ENCODE results near the gene MKI67.

The MKI67 gene

GRCh38 chr10:128081720-128082119 is 44.5 kb downstream of the MKI67 start:
- H3K27me3 ChIP-seq (replicated peaks; ENCODE audit: insufficient read depth, low read length), result no peaks in the 10 kb centered on the region
- H3K4me3 ChIP-seq (ENCODE audit: low read length), result no peak overlapping the region
- no peak overlapping the region for H2AFZ ChIP-seq (ENCODE audit: low read length)
- no peaks in the 10 kb centered on the region for H3K79me2 ChIP-seq (ENCODE audit: low read length)
- TF ChIP-seq CTCF (IDR thresholded peaks at IDR 0.05; ENCODE audit: low read length) (no peak), EZH2phosphoT487 (IDR thresholded peaks at IDR 0.05; ENCODE audit: low read length) (no peak), EZH2 (optimal IDR thresholded peaks at IDR 0.05; ENCODE audit: low read depth, low read length) (no peak)
- no peak overlapping the region for H3K4me2 ChIP-seq (ENCODE audit: low read depth, low read length)
- H3K36me3 ChIP-seq (replicated peaks; ENCODE audit: insufficient read depth, low read length), result no peaks in the 10 kb centered on the region
- peak overlapping the region; percentile 4; the same call in 1 of the 2 replicates for H3K9ac ChIP-seq (ENCODE audit: low read length)
- no peaks in the 10 kb centered on the region for H3K9me3 ChIP-seq (replicated peaks; ENCODE audit: insufficient read depth, low read length)
- peaks cover 38% of the 10 kb centered on the region for H3F3A ChIP-seq (ENCODE audit: insufficient read depth, low read length)
- no peaks in the 10 kb centered on the region for H4K20me1 ChIP-seq (ENCODE audit: insufficient read depth, low read length)
- peaks cover 52% of the 10 kb centered on the region for H3K4me1 ChIP-seq (ENCODE audit: low read length)
- H3K9me2 ChIP-seq (replicated peaks; ENCODE audit: insufficient read depth, low read length), result no peaks in the 10 kb centered on the region
- H3K27ac ChIP-seq (ENCODE audit: low read length), result peak overlapping the region; percentile 89
- DNase-seq, result no peak

GRCh38 chr10:128081222-128081621 is 45.0 kb downstream of the MKI67 start:
- Histone ChIP-seq H3K4me1 (ENCODE audit: low read length) (peaks cover 52% of the 10 kb centered on the region), H3K4me3 (ENCODE audit: low read length) (no peak overlapping the region), H3K79me2 (ENCODE audit: low read length) (no peaks in the 10 kb centered on the region), H3K9me2 (replicated peaks; ENCODE audit: insufficient read depth, low read length) (no peaks in the 10 kb centered on the region), H3K9me3 (replicated peaks; ENCODE audit: insufficient read depth, low read length) (no peaks in the 10 kb centered on the region), H3K4me2 (ENCODE audit: low read depth, low read length) (0 out of 2 replicates have a peak overlapping the region, but pooled peaks have one; percentile 1), H3K36me3 (replicated peaks; ENCODE audit: insufficient read depth, low read length) (no peaks in the 10 kb centered on the region), H3K27ac (ENCODE audit: low read length) (peak overlapping the region; percentile 89), H3F3A (ENCODE audit: insufficient read depth, low read length) (peaks cover 38% of the 10 kb centered on the region), H3K9ac (ENCODE audit: low read length) (no peak overlapping the region; the same call in 1 of the 2 replicates), H3K27me3 (replicated peaks; ENCODE audit: insufficient read depth, low read length) (no peaks in the 10 kb centered on the region), H2AFZ (ENCODE audit: low read length) (no peak overlapping the region), H4K20me1 (ENCODE audit: insufficient read depth, low read length) (no peaks in the 10 kb centered on the region)
- no peak for DNase-seq
- TF ChIP-seq EZH2 (optimal IDR thresholded peaks at IDR 0.05; ENCODE audit: low read depth, low read length) (no peak), EZH2phosphoT487 (IDR thresholded peaks at IDR 0.05; ENCODE audit: low read length) (no peak), CTCF (IDR thresholded peaks at IDR 0.05; ENCODE audit: low read length) (no peak)

- H3K36me3 ChIP-seq (replicated peaks; ENCODE audit: insufficient read depth, low read length), result no peaks in the 10 kb centered on the region
- DNase-seq, result peak; percentile 80
- peak overlapping the region; percentile 89 for H3K27ac ChIP-seq (ENCODE audit: low read length)
- peaks cover 38% of the 10 kb centered on the region for H3F3A ChIP-seq (ENCODE audit: insufficient read depth, low read length)
- peaks cover 52% of the 10 kb centered on the region for H3K4me1 ChIP-seq (ENCODE audit: low read length)
- H3K4me3 ChIP-seq (ENCODE audit: low read length), result no peak overlapping the region
- no peaks in the 10 kb centered on the region for H3K9me2 ChIP-seq (replicated peaks; ENCODE audit: insufficient read depth, low read length)
- no peaks in the 10 kb centered on the region for H3K9me3 ChIP-seq (replicated peaks; ENCODE audit: insufficient read depth, low read length)
- no peaks in the 10 kb centered on the region for H3K27me3 ChIP-seq (replicated peaks; ENCODE audit: insufficient read depth, low read length)
- H3K4me2 ChIP-seq (ENCODE audit: low read depth, low read length), result peak overlapping the region; percentile 40
- no peak overlapping the region for H2AFZ ChIP-seq (ENCODE audit: low read length)
- peak overlapping the region; percentile 8; the same call in 1 of the 2 replicates for H3K9ac ChIP-seq (ENCODE audit: low read length)
- no peaks in the 10 kb centered on the region for H3K79me2 ChIP-seq (ENCODE audit: low read length)
- H4K20me1 ChIP-seq (ENCODE audit: insufficient read depth, low read length), result no peaks in the 10 kb centered on the region
- no peak for TF ChIP-seq EZH2 (optimal IDR thresholded peaks at IDR 0.05; ENCODE audit: low read depth, low read length)
- no peak for TF ChIP-seq CTCF (IDR thresholded peaks at IDR 0.05; ENCODE audit: low read length)
- TF ChIP-seq EZH2phosphoT487 (IDR thresholded peaks at IDR 0.05; ENCODE audit: low read length), result no peak
These were observed 45.6 kb downstream of the MKI67 start for GRCh38 chr10:128080641-128081040.
